ENCODE results near the gene DDX47. TPM values are rescaled to one million over a fixed set of nuclear protein-coding genes. Genes with fewer than 3 reads are reported as not detected.

The DDX47 gene
- total and polyA plus RNA-seq, 2 of the 4 experiments (the other 2 are of a cell fraction) = 77.8 to 89.5 TPM

GRCh38 chr12:12874029-12874428 is 60.9 kb downstream of the DDX47 start:
- Histone ChIP-seq H2BK15ac (ENCODE audit: low read depth, low read length) (peak overlapping the region; percentile 86; the same call in 2 of the 3 replicates), H4K8ac (ENCODE audit: low read depth in 2 of 2, low read length in 2 of 2) (peak overlapping the region; percentile 81 to 93), H3K23ac (ENCODE audit: low read depth, low read length) (peak overlapping the region; percentile 50), H3K4me2 (ENCODE audit: low read depth, low read length) (no peak overlapping the region), H3K18ac (ENCODE audit: low read depth, low read length) (peak overlapping the region; percentile 39), H3K4ac (ENCODE audit: low read depth, low read length) (peak overlapping the region; percentile 100), H2BK120ac (ENCODE audit: low read depth, low read length) (peak overlapping the region; percentile 99), H4K20me1 (ENCODE audit: insufficient read depth, low read length) (no peaks in the 10 kb centered on the region), H3K9me3 (ENCODE audit: control insufficient read depth, insufficient read depth, low read length) (no peaks in the 10 kb centered on the region), H3K27ac (ENCODE audit: insufficient read depth, low read length) (peak overlapping the region; percentile 48), H2BK5ac (ENCODE audit: low read depth, low read length, poor library complexity, severe bottlenecking) (peak overlapping the region; percentile 100), H2AK5ac (ENCODE audit: low read depth, low read length) (peak overlapping the region; percentile 72), H3K9ac (ENCODE audit: low read depth, low read length) (no peak overlapping the region; the same call in 1 of the 2 replicates), H3K4me3 (ENCODE audit: insufficient read depth, low read depth, low read length) (no peak overlapping the region), H3K9me1 (ENCODE audit: insufficient read depth, low read length) (peaks cover 18% of the 10 kb centered on the region; the same call in 1 of the 2 replicates), H4K5ac (ENCODE audit: low read depth, low read length) (peak overlapping the region; percentile 39), H3K27me3 (ENCODE audit: control insufficient read depth, insufficient read depth, low read length) (no peaks in the 10 kb centered on the region), H2BK20ac (ENCODE audit: low read depth, low read length) (peak overlapping the region; percentile 98), H3K14ac (replicated peaks; ENCODE audit: low read depth, low read length) (peak overlapping the region; percentile 98), H3K36me3 (ENCODE audit: control insufficient read depth, insufficient read depth, low read length) (no peaks in the 10 kb centered on the region; the same call in 1 of the 2 replicates), H3K56ac (ENCODE audit: extremely low read depth, insufficient read depth, low read length) (no peak overlapping the region), H2AFZ (replicated peaks; ENCODE audit: low read length, poor library complexity) (no peak overlapping the region), H2AK9ac (replicated peaks; ENCODE audit: low read depth, low read length, poor library complexity) (no peak overlapping the region), H4K91ac (ENCODE audit: insufficient read depth, low read depth, low read length) (peak overlapping the region; percentile 96), H3K79me1 (ENCODE audit: low read depth in 1 of 2, low read length in 2 of 2) (peaks cover 8 to 29% of the 10 kb centered on the region in 2 experiments; a peak in 3 of 4 replicates), H3K4me1 (ENCODE audit: control insufficient read depth, insufficient read depth, low read length) (peaks cover 22% of the 10 kb centered on the region)
- intact Hi-C loops (cut with micrococcal nuclease) = no loop called here
- DNase-seq (no peak), ATAC-seq (ENCODE audit: low read depth) (no peak)
- in situ Hi-C loops (cut with MboI; ENCODE audit: low sequenced_read_pairs) = loop anchor here (25.0 kb wide), 1 partner anchor 1513 kb away; no protein-coding TSS in a partner anchor
- POLR2A ChIA-PET (ENCODE audit: unreplicated experiment) = no interaction called here
- no TSS peak for BruUV-seq (replicated peaks)
- dilution Hi-C loops (cut with HindIII; ENCODE audit: low sequenced_read_pairs, unreplicated experiment) = no loop called here
- no CpG with 5 or more reads among the region's 1 CpG for WGBS, 2 experiments (ENCODE audit: extremely low coverage in 2 of 2, insufficient read length in 1 of 2)
- CTCF ChIA-PET = interaction anchor here (0.6 kb wide), 1 partner anchor 35 kb away, joined by 3 read pairs; no protein-coding TSS in a partner anchor
- TF ChIP-seq BHLHE40 (IDR thresholded peaks at IDR 0.05; ENCODE audit: low read depth, low read length) (no peak), CHD1 (IDR thresholded peaks at IDR 0.05; ENCODE audit: low read depth, low read length) (no peak), RAD21 (IDR thresholded peaks at IDR 0.05; ENCODE audit: low read length) (no peak), RFX5 (IDR thresholded peaks at IDR 0.05; ENCODE audit: low read depth, low read length) (no peak), NFE2L2 (IDR thresholded peaks at IDR 0.05; ENCODE audit: low read depth, low read length) (no peak), MXI1 (IDR thresholded peaks at IDR 0.05; ENCODE audit: borderline replicate concordance, low read depth, low read length) (no peak), CTCF (conservative IDR thresholded peaks at IDR 0.05; ENCODE audit: low read depth, low read length) (no peak), POLR2A (IDR thresholded peaks at IDR 0.05; ENCODE audit: low read depth, low read length) (no peak), USF2 (IDR thresholded peaks at IDR 0.05; ENCODE audit: low read depth, low read length) (no peak)
